ENCODE measurements around the gene TNIK. TPM values are rescaled to one million over a fixed set of nuclear protein-coding genes. Genes with fewer than 3 reads are reported as not detected.

The TNIK gene
- total and polyA plus RNA-seq, 2 donors from 2014 or later = 3.6 to 48.9 TPM

DNA sequence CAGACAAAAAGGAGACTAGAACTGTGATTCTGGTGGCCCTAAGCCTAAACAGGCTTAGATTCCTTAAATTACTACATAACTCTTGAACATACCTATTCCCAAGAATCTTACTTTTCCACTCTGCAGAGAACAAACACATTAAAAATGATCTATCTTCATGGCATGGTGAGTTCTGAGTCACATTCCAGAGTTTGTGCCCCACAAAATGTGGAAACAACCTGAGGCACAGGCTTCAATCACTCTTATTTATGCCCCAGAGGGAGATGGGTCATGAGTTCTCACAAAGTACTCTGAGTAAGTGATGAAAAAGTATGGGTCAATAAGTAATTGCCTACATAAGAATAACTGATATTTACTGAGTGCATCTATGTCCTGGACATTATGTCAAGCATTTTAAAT, 296.1 kb downstream of the TNIK start:
- Histone ChIP-seq H3K9ac (ENCODE audit: low read length in 3 of 3) (no peak overlapping the region), H3K9me3 (ENCODE audit: control insufficient read depth in 2 of 3, insufficient read depth in 1 of 3, low read length in 3 of 3) (peaks cover 0 to 5% (median 0%) of the 10 kb centered on the region in 3 donors), H3K27me3 (ENCODE audit: control insufficient read depth, insufficient read depth, low read length) (no peaks in the 10 kb centered on the region), H3K4me3 (ENCODE audit: low read length in 3 of 3) (no peak overlapping the region), H3K27ac (ENCODE audit: low read depth in 2 of 2, low read length in 2 of 2) (no peak overlapping the region), H3K36me3 (ENCODE audit: control insufficient read depth in 2 of 3, insufficient read depth in 3 of 3, low read length in 3 of 3) (no peaks in the 10 kb centered on the region), H3K4me1 (ENCODE audit: control insufficient read depth in 2 of 3, insufficient read depth in 2 of 3, low read depth in 1 of 3, low read length in 3 of 3) (no peaks in the 10 kb centered on the region)
- TF ChIP-seq, protein P1, sequence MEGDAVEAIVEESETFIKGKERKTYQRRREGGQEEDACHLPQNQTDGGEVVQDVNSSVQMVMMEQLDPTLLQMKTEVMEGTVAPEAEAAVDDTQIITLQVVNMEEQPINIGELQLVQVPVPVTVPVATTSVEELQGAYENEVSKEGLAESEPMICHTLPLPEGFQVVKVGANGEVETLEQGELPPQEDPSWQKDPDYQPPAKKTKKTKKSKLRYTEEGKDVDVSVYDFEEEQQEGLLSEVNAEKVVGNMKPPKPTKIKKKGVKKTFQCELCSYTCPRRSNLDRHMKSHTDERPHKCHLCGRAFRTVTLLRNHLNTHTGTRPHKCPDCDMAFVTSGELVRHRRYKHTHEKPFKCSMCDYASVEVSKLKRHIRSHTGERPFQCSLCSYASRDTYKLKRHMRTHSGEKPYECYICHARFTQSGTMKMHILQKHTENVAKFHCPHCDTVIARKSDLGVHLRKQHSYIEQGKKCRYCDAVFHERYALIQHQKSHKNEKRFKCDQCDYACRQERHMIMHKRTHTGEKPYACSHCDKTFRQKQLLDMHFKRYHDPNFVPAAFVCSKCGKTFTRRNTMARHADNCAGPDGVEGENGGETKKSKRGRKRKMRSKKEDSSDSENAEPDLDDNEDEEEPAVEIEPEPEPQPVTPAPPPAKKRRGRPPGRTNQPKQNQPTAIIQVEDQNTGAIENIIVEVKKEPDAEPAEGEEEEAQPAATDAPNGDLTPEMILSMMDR (IDR thresholded peaks at IDR 0.05; ENCODE audit: borderline replicate concordance, extremely low read depth, insufficient read depth) = no peak
- DNase-seq (no peak), FAIRE-seq (no peak)
- intact Hi-C loops (cut with DNase I) = no loop called here

DNA sequence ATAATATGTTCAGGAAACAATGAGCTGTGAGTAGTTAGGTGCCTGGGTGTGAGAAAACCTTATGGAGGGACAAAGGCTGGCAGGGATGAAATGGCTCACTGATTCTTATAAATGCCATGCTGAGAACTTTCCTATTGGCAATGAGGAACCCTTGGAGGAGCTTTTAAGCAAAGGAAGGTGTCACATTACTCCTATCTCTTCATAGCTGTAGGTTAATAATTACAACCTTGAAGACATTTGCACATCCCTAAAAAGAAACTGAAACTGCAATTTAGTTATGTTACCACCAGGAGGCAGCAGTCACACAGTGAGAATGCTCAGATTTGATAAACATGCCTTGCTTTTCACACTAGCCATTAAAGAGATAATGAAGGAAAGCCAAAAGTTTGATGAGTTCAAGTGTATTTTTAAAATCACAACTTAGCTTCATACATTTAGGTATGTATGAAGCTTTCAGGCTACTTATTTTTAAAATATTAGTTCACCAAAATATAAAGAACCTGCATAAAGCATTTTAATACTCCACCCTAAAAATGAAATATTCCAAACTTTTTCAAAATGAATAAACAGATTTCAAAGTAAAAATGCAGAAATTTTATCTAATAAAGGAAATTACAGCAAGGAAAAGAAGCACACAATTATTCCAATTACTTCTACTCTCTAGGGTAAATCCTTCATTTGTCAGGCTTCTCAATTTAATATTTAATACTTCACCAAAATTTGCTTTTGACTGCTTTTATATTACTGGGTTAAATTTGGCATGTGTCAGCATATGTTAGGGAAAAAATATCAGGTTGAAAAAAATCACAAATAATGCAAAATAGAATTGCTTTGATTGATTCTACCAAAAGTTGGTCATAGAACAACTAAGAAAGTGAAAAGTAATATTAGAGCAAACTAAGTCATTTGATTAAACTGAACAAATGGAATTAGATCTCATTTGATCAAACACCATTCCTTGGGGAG, 296.8 kb downstream of the TNIK start:
- Histone ChIP-seq H3K4me3 (ENCODE audit: low read length in 3 of 3) (no peak overlapping the region), H3K27ac (ENCODE audit: low read depth in 2 of 2, low read length in 2 of 2) (no peak overlapping the region), H3K9me3 (ENCODE audit: control insufficient read depth in 2 of 3, insufficient read depth in 1 of 3, low read length in 3 of 3) (peaks cover 0 to 5% (median 0%) of the 10 kb centered on the region in 3 donors), H3K36me3 (ENCODE audit: control insufficient read depth in 2 of 3, insufficient read depth in 3 of 3, low read length in 3 of 3) (no peaks in the 10 kb centered on the region), H3K4me1 (ENCODE audit: control insufficient read depth in 2 of 3, insufficient read depth in 2 of 3, low read depth in 1 of 3, low read length in 3 of 3) (no peaks in the 10 kb centered on the region), H3K9ac (ENCODE audit: low read length in 3 of 3) (no peak overlapping the region), H3K27me3 (ENCODE audit: control insufficient read depth, insufficient read depth, low read length) (no peaks in the 10 kb centered on the region)
- TF ChIP-seq, protein P1 (IDR thresholded peaks at IDR 0.05; ENCODE audit: borderline replicate concordance, extremely low read depth, insufficient read depth) = peak; percentile 23
- FAIRE-seq = no peak
- intact Hi-C loops (cut with DNase I) = no loop called here
- no peak for DNase-seq

DNA sequence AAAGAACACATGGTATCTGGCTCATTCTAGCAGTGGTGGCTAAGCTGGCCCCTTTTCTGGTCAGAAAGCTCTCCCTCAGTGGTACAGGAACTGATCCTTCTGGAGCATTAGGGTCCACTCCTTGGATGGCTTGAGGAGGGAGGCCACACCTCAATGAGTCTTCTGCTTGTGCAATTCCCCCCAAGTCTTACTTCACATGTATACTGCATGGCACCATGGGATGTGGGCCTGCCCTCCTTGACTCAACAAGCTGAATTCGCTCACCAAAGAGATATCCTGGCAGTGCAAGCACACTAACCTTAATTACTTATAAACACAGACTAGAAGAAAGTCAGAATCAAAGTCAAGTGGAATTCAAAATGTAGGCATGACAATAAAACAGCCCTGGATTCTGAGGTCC, 299.9 kb downstream of the TNIK start:
- intact Hi-C loops (cut with DNase I) = no loop called here
- no peak for FAIRE-seq

More for the DNA sequence above, 299.9 kb downstream of the TNIK start:
- Histone ChIP-seq H3K9ac (ENCODE audit: low read length in 3 of 3) (no peak overlapping the region), H3K4me1 (ENCODE audit: control insufficient read depth in 2 of 3, insufficient read depth in 2 of 3, low read depth in 1 of 3, low read length in 3 of 3) (peaks cover 0 to 6% (median 3%) of the 10 kb centered on the region in 3 donors), H3K36me3 (ENCODE audit: control insufficient read depth in 2 of 3, insufficient read depth in 3 of 3, low read length in 3 of 3) (no peaks in the 10 kb centered on the region), H3K4me3 (ENCODE audit: low read length in 3 of 3) (no peak overlapping the region), H3K9me3 (ENCODE audit: control insufficient read depth in 2 of 3, insufficient read depth in 1 of 3, low read length in 3 of 3) (peaks cover 0 to 5% (median 0%) of the 10 kb centered on the region in 3 donors), H3K27ac (ENCODE audit: low read depth in 2 of 2, low read length in 2 of 2) (no peak overlapping the region), H3K27me3 (ENCODE audit: control insufficient read depth, insufficient read depth, low read length) (no peaks in the 10 kb centered on the region)
- TF ChIP-seq, protein P1 (IDR thresholded peaks at IDR 0.05; ENCODE audit: borderline replicate concordance, extremely low read depth, insufficient read depth) = no peak
- DNase-seq = no peak

All from kidney (tissue), 14 donors.